Activated CD4-positive, alpha-beta T cell treated with anti-CD3 and anti-CD28 coated beads, Interleukin-2, amount 10 ng/mL, durations not matched to agents 7 days and 5 days (primary cell): ENCODE data around the gene GRK6. TPM values are rescaled to one million over a fixed set of nuclear protein-coding genes. Genes with fewer than 3 reads are reported as not detected.
A peak's percentile ranks its signal among the peaks of the same experiment; 100 is the strongest.

Source experiments
- CTCF ChIA-PET: fragments of 350-600 bp; sonication (Branson Sonifier 250); formaldehyde crosslinking; loops from one replicate; lab custom pipeline; 2021; ENCODE audit warnings: antibody characterized with exemption; lab: Charles Lee
- POLR2A ChIA-PET: fragments of 350-600 bp; sonication (Branson Sonifier 250); formaldehyde crosslinking; loops from one replicate; lab custom pipeline; 2021; ENCODE audit warnings: antibody characterized with exemption; lab: Charles Lee
- DNase-seq: peaks from one replicate; pipeline ENCODE4 v3.0.0-alpha.2; 2020
- H3K27ac Mint-ChIP-seq: one replicate; pipeline ENCODE4 v1.8.0; 2021; ENCODE audit warnings: mild to moderate bottlenecking, moderate library complexity, mixed read lengths
- H3K27me3 Mint-ChIP-seq: one replicate; pipeline ENCODE4 v1.8.0; 2021; ENCODE audit warnings: mixed read lengths
- H3K36me3 Mint-ChIP-seq: one replicate; pipeline ENCODE4 v1.8.0; 2021; ENCODE audit warnings: low read depth, mixed read lengths
- H3K4me1 Mint-ChIP-seq: one replicate; pipeline ENCODE4 v1.8.0; 2021; ENCODE audit warnings: mixed read lengths
- H3K4me3 Mint-ChIP-seq: one replicate; pipeline ENCODE4 v1.8.0; 2021; ENCODE audit warnings: mild to moderate bottlenecking, moderate library complexity, mixed read lengths
- H3K9me3 Mint-ChIP-seq: one replicate; pipeline ENCODE4 v1.8.0; 2021; ENCODE audit warnings: mixed read lengths
- total RNA-seq, 2 experiments: library from RNA; stranded (reverse); gene quantifications; one replicate each; pipeline ENCODE4 v1.2.3, GENCODE V29; 2021

Gene GRK6
- total RNA-seq, 2 experiments from 2014 or later = 242 to 296 TPM

GRCh38 chr5:177439518-177440053 lies 13.1 kb downstream of the GRK6 start:
- POLR2A ChIA-PET = interaction anchor here (1.2 kb wide), 1 partner anchor 8 kb away, joined by 4 read pairs; no protein-coding TSS in a partner anchor
- Mint-ChIP-seq H3K27ac (no peak overlapping the region), H3K9me3 (no peaks in the 10 kb centered on the region), H3K4me1 (peaks cover 70% of the 10 kb centered on the region), H3K36me3 (peaks cover 53% of the 10 kb centered on the region), H3K4me3 (no peak overlapping the region), H3K27me3 (no peaks in the 10 kb centered on the region)
- no peak for DNase-seq
- CTCF ChIA-PET = interaction anchor here (1.1 to 46.8 kb wide), 3 partner anchors 11 to 130 kb away, joined by 3 to 1643 read pairs (median 162); partner anchors contain the start of genes F12, GRK6, PFN3 and PRR7

GRCh38 chr5:177440211-177440989 lies 13.9 kb downstream of the GRK6 start:
- Mint-ChIP-seq H3K27me3 (no peaks in the 10 kb centered on the region), H3K4me1 (peaks cover 73% of the 10 kb centered on the region), H3K9me3 (no peaks in the 10 kb centered on the region), H3K27ac (peak overlapping the region; percentile 44), H3K36me3 (peaks cover 48% of the 10 kb centered on the region), H3K4me3 (no peak overlapping the region)
- ChIA-PET CTCF (interaction anchor here (0.9 to 46.8 kb wide), 6 partner anchors 10 to 327 kb away, joined by 3 to 1643 read pairs (median 4); partner anchors contain the start of genes F12, GRK6, PFN3 and PRR7), POLR2A (interaction anchor here (1.2 kb wide), 1 partner anchor 9 kb away, joined by 4 read pairs; no protein-coding TSS in a partner anchor)
- DNase-seq = no peak

GRCh38 chr5:177440990-177441780 lies 14.7 kb downstream of the GRK6 start:
- H3K9me3 Mint-ChIP-seq = no peaks in the 10 kb centered on the region
- H3K36me3 Mint-ChIP-seq = peaks cover 43% of the 10 kb centered on the region
- no peak overlapping the region for H3K27ac Mint-ChIP-seq
- peaks cover 75% of the 10 kb centered on the region for H3K4me1 Mint-ChIP-seq
- ChIA-PET POLR2A (interaction anchor here (1.2 kb wide), 1 partner anchor 10 kb away, joined by 4 read pairs; no protein-coding TSS in a partner anchor), CTCF (interaction anchor here (0.6 to 46.8 kb wide), 8 partner anchors 9 to 433 kb away, joined by 3 to 1643 read pairs (median 4); partner anchors contain the start of genes F12, GRK6, PFN3 and PRR7)
- H3K4me3 Mint-ChIP-seq = no peak overlapping the region
- H3K27me3 Mint-ChIP-seq = no peaks in the 10 kb centered on the region
- no peak for DNase-seq

GRCh38 chr5:177442066-177442826 lies 15.8 kb downstream of the GRK6 start:
- H3K4me3 Mint-ChIP-seq = no peak overlapping the region
- CTCF ChIA-PET = interaction anchor here (0.6 to 46.8 kb wide), 5 partner anchors 8 to 434 kb away, joined by 4 to 1643 read pairs (median 6); partner anchors contain the start of genes F12, GRK6, PFN3 and PRR7
- no peaks in the 10 kb centered on the region for H3K9me3 Mint-ChIP-seq
- H3K36me3 Mint-ChIP-seq = peaks cover 33% of the 10 kb centered on the region
- DNase-seq = no peak
- peak overlapping the region; percentile 64 for H3K27ac Mint-ChIP-seq
- H3K27me3 Mint-ChIP-seq = no peaks in the 10 kb centered on the region
- POLR2A ChIA-PET = no interaction called here
- peaks cover 69% of the 10 kb centered on the region for H3K4me1 Mint-ChIP-seq

GRCh38 chr5:177443144-177443983 lies 16.9 kb downstream of the GRK6 start:
- CTCF ChIA-PET = interaction anchor here (0.6 to 46.8 kb wide), 7 partner anchors 7 to 1054 kb away, joined by 3 to 1643 read pairs (median 8); partner anchors contain the start of genes F12, GRK6, PFN3 and PRR7
- POLR2A ChIA-PET = no interaction called here
- DNase-seq = no peak
- peaks cover 4% of the 10 kb centered on the region for H3K27me3 Mint-ChIP-seq
- H3K9me3 Mint-ChIP-seq = no peaks in the 10 kb centered on the region
- H3K4me3 Mint-ChIP-seq = no peak overlapping the region
- H3K27ac Mint-ChIP-seq = no peak overlapping the region
- peaks cover 67% of the 10 kb centered on the region for H3K4me1 Mint-ChIP-seq
- H3K36me3 Mint-ChIP-seq = peaks cover 23% of the 10 kb centered on the region

- Mint-ChIP-seq H3K4me3 (peak overlapping the region; percentile 63), H3K27me3 (peaks cover 8% of the 10 kb centered on the region), H3K36me3 (peaks cover 19% of the 10 kb centered on the region), H3K9me3 (no peaks in the 10 kb centered on the region), H3K27ac (peak overlapping the region; percentile 84), H3K4me1 (peaks cover 66% of the 10 kb centered on the region)
- CTCF ChIA-PET = interaction anchor here (1.0 to 46.8 kb wide), 9 partner anchors 3 to 135 kb away, joined by 3 to 1643 read pairs (median 8); partner anchors contain the start of genes F12, GRK6, PFN3 and PRR7
- no peak for DNase-seq
- POLR2A ChIA-PET = interaction anchor here (1.2 to 1.6 kb wide), 3 partner anchors 10 to 40 kb away, joined by 3 to 4 read pairs (median 4); no protein-coding TSS in a partner anchor
Measured at GRCh38 chr5:177444106-177445051, 17.9 kb downstream of the GRK6 start.

GRCh38 chr5:177445052-177445916 lies 18.8 kb downstream of the GRK6 start:
- POLR2A ChIA-PET = interaction anchor here (0.6 to 1.6 kb wide), 7 partner anchors 9 to 244 kb away, joined by 3 to 4 read pairs (median 3); no protein-coding TSS in a partner anchor
- peak overlapping the region; percentile 84 for H3K27ac Mint-ChIP-seq
- H3K27me3 Mint-ChIP-seq = peaks cover 8% of the 10 kb centered on the region
- H3K36me3 Mint-ChIP-seq = peaks cover 10% of the 10 kb centered on the region
- DNase-seq = peak; percentile 53
- H3K9me3 Mint-ChIP-seq = no peaks in the 10 kb centered on the region
- CTCF ChIA-PET = interaction anchor here (0.6 to 46.8 kb wide), 11 partner anchors 4 to 144 kb away, joined by 3 to 1643 read pairs (median 5); partner anchors contain the start of genes F12, GRK6, PFN3 and PRR7
- peaks cover 58% of the 10 kb centered on the region for H3K4me1 Mint-ChIP-seq
- H3K4me3 Mint-ChIP-seq = peak overlapping the region; percentile 63

- H3K27ac Mint-ChIP-seq = peak overlapping the region; percentile 84
- peaks cover 7% of the 10 kb centered on the region for H3K36me3 Mint-ChIP-seq
- ChIA-PET CTCF (interaction anchor here (1.1 to 46.8 kb wide), 9 partner anchors 5 to 136 kb away, joined by 4 to 1643 read pairs (median 8); partner anchors contain the start of genes F12, GRK6, PFN3 and PRR7), POLR2A (interaction anchor here (0.6 to 1.6 kb wide), 5 partner anchors 13 to 244 kb away, joined by 3 to 4 read pairs (median 3); no protein-coding TSS in a partner anchor)
- no peak for DNase-seq
- H3K4me3 Mint-ChIP-seq = peak overlapping the region; percentile 63
- H3K4me1 Mint-ChIP-seq = peaks cover 56% of the 10 kb centered on the region
- H3K9me3 Mint-ChIP-seq = no peaks in the 10 kb centered on the region
- peaks cover 8% of the 10 kb centered on the region for H3K27me3 Mint-ChIP-seq
Measured at GRCh38 chr5:177445917-177446199, 19.4 kb downstream of the GRK6 start.
